ENCODE measurements around the gene HECTD4.

HECTD4 gene

DNA sequence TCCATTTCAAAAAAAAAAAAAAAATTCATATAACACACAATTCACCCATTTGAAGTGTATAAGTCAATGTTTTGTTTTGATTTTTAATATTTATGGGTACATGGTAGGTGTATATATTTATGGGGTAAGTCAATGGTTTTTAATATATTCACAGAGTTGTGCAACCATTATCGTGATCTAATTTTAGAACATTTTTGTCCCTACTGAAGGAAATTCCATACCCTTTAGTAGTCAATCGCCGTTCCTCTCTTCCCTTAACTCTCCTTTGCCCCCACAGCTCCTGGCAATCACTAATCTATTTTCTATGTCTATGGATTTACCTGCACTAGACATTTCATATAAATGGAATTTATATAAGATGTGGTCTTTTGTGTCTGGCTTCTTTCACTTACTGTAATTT lies 164.1 kb downstream of the HECTD4 start:
- DNase-seq, result no peak

DNA sequence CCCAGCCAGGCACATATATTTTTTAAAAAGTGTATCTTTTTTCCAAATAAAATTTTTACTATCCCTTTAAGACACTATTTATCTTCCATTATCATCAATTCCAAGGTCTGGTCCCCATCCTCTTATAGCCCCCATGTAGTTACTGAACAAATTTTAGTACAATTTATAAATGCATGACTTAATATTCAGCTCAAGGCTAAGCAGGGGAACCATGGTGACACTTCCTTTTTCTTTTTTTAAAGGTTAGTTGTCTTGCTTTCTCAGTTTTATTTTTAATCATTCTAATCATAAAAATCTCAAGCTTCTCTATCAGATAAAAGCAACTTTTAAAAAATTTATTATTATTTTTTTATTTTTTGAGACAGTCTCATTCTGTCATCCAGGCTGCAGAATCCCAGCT lies 164.6 kb downstream of the HECTD4 start:
- DNase-seq, result no peak

- no peak for DNase-seq
These were observed 166.0 kb downstream of the HECTD4 start for GRCh38 chr12:112216223-112216622.

DNA sequence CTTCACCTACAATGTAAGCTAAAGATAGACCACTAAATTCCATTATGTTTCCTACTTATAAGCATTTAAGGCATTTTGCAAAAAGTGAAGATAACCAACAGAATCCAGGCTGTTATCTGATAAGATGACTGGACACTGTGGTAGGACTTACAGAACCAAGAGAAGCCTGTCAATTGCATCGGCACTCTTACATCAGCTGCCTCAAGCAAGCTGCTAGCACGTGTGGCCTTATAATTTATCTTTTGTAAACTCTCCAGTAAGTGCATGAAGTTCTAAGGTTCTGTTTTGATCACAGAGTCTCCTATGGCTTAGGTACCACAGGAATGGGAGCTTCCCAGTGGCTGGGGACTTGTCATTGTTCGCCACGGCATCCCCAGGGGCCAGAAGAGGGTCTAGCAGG lies 168.2 kb downstream of the HECTD4 start:
- no peak for DNase-seq

GRCh38 chr12:112208301-112208910 lies 173.8 kb downstream of the HECTD4 start:
- no peak for DNase-seq

DNA sequence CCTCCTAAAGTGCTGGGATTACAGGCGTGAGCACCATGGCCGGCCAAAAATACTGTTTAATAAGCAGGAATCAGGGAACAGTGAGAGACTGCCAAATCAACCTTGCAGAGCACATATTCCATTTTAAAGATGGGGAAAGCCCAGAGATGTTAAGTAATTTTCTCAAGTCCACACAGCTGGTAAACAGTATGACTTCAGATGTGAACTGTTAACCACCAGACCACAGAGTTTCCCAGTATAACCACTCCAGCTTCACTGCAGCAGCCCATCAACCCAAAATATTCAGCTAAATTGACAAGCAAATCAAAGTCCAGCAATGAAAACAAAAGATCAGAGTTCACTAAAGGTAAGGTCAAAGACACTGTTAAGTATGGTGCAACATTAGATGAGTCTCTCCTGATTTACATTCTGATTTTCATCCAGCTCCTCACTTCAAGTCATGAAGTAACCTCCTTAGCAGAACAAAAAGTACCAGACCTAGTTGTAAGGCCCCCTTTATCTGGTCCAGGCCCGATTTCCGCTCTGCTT lies 174.8 kb downstream of the HECTD4 start:
- no peak for DNase-seq

- DNase-seq, result no peak
These were observed 175.3 kb downstream of the HECTD4 start for GRCh38 chr12:112206944-112207343.

- no peak for DNase-seq
These were observed 183.1 kb downstream of the HECTD4 start for GRCh38 chr12:112199136-112199535.

DNA sequence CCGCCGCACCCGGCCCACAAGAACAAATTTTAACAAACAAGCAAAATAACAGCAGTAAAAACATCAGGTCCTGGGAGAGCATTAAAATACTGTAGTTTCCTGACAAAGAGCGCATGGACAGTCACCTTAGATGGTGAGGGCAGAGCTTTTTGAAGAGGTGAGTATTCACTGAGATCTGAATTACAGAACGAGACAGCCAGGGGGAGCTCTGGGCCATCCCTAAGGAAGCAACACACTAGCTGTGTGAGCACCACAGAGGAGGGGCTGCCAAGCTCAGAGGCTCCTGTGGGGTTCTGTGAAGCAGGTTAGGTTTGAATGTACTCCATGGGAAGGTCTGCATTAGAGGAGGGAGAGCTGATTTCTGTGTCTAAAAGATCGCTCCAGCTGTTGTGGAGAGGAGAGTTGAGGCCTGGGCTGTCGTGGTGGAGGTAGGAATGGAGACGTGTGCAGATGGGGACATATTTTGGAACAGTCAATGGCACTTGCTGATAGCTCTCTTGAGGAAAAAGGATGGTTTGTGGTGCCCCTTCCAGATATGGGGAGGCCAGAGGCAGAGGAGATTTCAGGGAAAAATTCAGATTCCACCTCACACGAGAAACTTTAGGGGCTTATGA lies 184.0 kb downstream of the HECTD4 start:
- peak in 42 of 58 donors; percentile 2 to 70 (median 22) for DNase-seq

GRCh38 chr12:112196196-112196875 lies 185.9 kb downstream of the HECTD4 start:
- DNase-seq, result no peak

DNA sequence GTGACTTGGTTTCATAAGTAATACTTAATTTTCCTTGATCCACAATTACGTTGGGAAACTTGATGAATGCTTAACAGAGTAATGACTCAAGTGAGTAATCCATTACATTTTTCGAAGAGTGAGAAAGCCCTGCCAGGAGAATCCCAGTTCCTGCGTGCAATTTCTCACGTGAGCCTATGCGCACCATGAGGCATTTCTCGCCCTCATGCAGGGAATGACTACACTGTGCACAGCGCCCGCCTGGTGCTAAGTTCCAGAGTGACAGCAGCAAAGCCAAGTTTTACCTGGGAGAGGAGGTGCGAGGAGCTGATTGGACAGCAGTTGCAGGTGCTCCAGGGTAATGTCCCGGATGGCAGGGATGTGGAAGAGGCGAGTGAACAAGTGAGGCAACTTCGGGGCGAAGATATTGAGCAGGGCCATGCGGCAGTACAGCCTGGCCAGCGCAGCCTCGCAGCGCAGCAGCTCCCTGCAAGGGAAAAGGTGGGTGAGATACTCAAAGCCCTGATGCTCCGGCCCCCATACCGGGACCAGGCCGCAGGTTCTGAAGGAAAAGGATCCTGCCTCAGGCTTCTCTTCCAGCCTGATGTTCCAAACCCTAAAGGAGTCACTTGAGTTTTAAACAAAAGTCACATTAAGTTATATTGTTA lies 187.5 kb downstream of the HECTD4 start:
- no peak for DNase-seq

DNA sequence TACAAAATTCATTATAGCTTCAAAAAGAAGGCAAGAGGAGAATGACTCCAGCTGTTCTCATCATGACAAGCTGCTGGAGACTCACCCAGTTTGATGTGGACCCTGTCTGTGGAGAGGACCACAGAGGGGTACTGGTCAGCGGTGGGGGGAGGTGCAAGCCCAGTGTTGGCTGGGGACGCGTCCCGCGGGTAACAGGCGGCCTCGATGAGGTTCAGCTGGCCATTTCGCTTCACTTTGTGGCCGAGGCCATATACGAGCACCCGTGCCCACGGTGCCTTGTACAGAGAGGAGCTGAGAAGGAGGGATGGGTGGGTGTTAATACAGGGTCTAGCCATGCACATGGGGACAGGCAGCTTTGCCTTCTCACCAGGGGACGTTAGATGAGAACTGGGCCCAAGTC lies 189.8 kb downstream of the HECTD4 start:
- DNase-seq, result no peak

GRCh38 chr12:112191840-112192321 lies 190.3 kb downstream of the HECTD4 start:
- no peak for DNase-seq

DNA sequence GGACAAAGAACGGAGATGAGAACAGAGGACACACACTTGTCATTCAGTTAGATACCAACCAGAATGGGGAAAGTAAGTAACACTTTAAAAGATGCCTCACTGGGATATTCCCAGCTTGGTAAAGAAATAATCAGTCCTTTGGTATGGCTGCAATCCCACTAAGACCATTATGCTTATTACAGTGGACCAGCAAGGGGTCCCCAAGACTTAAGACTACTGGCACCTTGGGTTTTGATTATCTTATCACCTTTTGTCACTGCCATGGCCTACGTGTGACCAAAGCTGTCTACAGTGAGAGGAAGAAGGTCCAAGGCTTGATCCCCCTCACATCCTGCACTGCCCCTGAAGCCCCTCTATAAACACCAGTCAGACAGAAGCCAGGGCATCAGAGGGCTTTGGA lies 191.0 kb downstream of the HECTD4 start:
- no peak for DNase-seq

DNA sequence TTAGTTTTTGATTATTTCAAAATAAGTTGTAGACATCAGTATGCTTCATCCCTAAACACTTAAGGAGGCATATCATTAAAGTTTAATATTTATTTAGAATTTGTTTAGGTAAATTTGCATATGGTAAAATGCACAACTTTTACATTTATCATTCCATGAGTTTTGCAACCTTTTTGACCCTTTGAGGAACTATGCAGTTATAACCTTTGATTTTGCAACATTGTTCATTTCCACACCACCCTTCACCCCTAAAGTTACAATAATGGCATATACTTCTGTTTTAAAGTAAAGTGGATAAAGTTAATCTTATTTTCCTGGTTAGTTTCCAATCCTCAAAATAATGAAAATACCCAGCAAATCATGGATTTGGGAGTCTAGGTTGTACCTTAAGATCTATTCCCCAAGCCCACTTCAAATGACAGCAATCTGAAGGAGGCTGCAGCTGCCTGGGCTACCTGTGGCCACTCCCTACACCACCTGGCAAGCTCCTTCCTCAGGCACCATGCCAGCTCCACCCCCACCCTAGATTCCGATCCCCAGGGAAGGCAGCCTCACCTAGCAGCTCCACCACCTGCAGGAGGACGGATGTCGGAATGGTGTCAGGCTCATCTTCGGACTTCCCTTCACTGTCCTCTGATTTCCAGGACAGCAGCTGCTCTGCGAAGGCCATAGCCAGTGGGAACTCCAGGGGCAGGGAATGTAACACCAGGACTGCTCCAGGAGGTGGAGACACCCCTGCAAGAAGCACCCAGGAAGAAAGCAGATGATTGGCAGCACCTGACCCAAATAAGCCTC lies 191.8 kb downstream of the HECTD4 start:
- DNase-seq, result no peak

- no peak for DNase-seq
These were observed 194.0 kb downstream of the HECTD4 start for GRCh38 chr12:112188130-112188830.

DNA sequence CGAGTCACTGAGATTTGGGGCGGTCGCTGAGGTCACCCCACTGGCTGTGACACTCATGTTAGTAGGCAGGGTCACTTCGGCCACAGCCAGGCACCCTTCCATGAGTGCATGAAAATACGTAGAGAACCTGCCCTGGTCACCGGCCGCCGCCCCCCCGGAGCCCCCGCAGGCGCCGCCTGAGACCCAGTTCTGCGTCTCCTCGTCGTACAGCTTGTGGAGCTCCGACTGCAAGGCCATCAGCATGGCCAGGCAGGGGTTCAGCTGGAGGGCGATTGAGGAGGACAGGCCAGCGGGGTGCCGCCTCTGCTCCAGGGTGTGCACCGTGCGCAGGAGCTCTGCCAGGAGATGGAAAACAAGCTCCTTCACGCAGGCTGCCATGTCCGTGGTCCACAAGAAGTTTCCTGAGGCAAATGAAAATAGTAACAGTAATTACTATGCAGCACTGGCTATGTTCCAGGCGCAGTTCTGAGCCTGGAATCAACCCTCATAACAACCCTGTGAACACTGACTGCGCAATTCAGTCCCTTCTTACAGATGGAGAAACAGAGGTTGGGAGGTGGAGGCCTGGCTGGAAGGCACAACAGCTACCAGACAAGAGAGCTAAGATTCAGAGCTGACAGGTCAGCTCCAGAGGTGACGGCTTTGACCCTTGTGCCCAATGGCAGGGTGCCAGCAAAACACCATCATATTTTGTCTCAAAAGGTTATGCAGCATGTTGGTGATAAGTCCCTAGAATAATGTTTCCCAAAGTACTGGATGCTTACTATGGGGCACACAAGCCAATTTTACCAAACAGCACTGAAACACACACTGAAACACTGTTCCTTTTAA lies 196.9 kb downstream of the HECTD4 start:
- DNase-seq, result peak in 39 of 58 donors; percentile 11 to 80 (median 30)

DNA sequence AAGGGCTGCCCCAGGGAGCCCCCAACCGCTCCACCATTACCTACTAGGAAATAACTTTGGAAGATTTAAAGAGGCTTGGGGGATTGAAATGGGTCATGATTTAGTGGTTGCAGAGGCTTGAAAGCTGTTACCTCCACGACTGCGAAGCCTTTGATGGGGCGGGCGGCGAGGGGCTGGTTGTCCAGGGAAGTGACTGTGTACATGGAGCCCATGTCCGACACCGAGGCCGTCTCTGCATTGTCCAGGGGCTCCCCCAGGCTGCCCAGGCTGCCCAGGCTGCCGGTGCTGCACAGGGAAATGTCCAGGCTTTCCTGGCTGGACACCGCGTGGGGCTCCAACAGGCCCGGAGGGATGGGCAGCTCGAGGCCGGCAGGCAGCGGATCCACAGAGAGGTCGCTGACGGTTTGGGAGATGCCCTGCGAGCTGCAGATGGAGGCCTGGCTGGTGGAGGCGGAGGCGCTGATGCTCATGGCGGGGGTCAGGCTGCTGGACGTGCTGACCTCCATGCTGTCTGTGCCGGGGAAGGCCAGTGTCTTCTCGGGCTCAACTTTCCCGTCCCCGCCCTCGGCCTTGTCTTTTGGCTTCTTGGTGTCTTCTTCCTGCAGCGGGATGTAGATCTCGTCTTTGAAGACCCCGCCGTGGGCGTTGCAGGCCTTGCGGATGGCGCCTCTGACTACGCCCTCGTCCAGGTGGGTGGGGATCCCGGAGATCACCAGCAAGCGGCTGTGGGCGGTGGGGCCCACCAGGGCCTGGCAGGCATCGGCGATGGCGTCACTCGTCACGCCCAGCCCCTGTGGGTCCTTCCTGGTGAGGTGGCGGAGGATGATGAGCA lies 198.0 kb downstream of the HECTD4 start:
- no peak for DNase-seq

Measured in anterior cingulate cortex (tissue), 58 donors.